ENCODE results near the gene IGIP.

Gene IGIP

GRCh38 chr5:140093179-140093578 lies 32.6 kb upstream of the IGIP start:
- H3K4me3 ChIP-seq (ENCODE audit: low read length), result no peak overlapping the region
- DNase-seq (ENCODE audit: low read depth), result no peak
- no peak for TF ChIP-seq CTCF (IDR thresholded peaks at IDR 0.05; ENCODE audit: insufficient read depth, low read depth, low read length, missing control alignments)

DNA sequence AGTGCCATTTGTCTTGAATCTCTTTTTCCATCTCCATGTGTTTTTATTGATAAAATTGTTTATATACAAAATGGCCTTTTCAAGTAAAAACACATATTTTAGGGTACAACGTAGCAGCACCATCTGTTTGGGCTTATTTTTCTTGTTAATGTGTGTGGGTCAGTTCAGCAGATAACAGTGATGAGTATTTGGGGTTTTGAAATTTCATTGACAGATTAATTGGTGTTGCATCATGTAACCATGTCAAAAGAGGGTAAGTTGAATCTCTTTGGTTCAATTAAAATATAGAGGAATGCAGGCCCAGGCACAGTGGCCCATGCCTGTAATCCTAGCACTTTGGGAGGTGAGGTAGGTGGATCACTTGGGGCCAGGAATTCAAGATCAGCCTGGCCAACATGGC lies 31.9 kb upstream of the IGIP start:
- no peak for DNase-seq (ENCODE audit: low read depth)
- no peak for TF ChIP-seq CTCF (IDR thresholded peaks at IDR 0.05; ENCODE audit: insufficient read depth, low read depth, low read length, missing control alignments)
- no peak overlapping the region for H3K4me3 ChIP-seq (ENCODE audit: low read length)

DNA sequence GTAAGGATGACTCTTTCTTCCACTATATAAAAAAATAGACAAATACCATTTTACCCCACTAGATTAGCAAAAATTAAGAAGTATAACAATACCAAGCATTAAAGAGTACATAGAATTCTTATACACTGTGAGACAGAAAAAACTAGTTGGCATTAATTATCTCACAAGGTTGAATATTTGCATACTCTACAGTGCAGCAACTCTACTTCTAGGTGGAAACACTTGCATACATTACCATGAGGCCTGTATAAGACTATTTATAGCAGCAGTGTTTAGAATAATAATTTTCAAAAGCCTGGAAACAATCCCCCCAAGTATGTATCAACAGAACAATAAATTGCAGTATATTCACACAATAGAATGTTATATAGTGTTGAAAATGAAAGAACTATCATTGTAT lies 30.8 kb upstream of the IGIP start:
- no peak for DNase-seq (ENCODE audit: low read depth)
- no peak for TF ChIP-seq CTCF (IDR thresholded peaks at IDR 0.05; ENCODE audit: insufficient read depth, low read depth, low read length, missing control alignments)

GRCh38 chr5:140101179-140101578 lies 24.6 kb upstream of the IGIP start:
- no peak for DNase-seq (ENCODE audit: low read depth)
- TF ChIP-seq CTCF (IDR thresholded peaks at IDR 0.05; ENCODE audit: insufficient read depth, low read depth, low read length, missing control alignments), result no peak
- no peak overlapping the region for H3K4me3 ChIP-seq (ENCODE audit: low read length)

More for the DNA sequence above, 30.8 kb upstream of the IGIP start:
- H3K4me3 ChIP-seq (ENCODE audit: low read length), result no peak overlapping the region

DNA sequence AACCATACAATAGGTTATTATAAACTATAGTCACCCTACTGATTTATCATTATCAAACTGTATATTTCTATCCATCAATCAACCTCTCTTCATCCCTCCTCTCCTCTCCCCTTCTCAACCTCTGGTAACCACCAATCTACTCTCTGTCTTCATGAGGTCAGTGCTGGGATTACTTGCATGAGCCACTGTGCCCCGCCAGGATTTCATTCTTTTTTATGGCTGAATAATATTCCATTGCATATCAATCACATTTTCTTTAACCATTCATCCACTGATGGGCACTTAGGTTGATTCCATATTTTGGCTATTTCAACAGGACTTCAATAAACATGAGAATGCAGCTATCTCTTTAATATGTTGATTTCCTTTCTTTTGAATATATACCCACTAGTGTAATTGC lies 22.6 kb upstream of the IGIP start:
- no peak overlapping the region for H3K4me3 ChIP-seq (ENCODE audit: low read length)

DNA sequence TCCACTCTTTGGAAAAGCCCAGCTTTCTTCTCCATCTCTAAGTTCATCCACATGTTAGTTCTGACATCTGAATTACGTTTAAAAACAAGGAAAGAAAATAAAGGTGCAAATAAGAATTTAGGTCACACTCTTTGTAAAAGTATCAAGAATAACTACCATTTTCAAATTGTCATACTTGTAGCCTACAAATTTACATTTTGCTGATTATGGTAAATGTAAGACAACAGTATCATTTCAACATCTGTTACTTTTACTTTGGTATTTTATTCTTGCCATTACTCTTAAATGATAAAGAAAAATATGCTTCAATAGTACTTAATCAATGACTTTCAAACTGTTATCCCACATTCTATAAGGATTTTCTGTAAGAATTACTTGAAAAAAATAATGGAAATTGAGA lies 21.6 kb upstream of the IGIP start:
- DNase-seq (ENCODE audit: low read depth), result no peak
- TF ChIP-seq CTCF (IDR thresholded peaks at IDR 0.05; ENCODE audit: insufficient read depth, low read depth, low read length, missing control alignments), result no peak
- H3K4me3 ChIP-seq (ENCODE audit: low read length), result no peak overlapping the region

More for the DNA sequence above, 22.6 kb upstream of the IGIP start:
- no peak for DNase-seq (ENCODE audit: low read depth)
- TF ChIP-seq CTCF (IDR thresholded peaks at IDR 0.05; ENCODE audit: insufficient read depth, low read depth, low read length, missing control alignments), result no peak

GRCh38 chr5:140106101-140106500 lies 19.6 kb upstream of the IGIP start:
- no peak for TF ChIP-seq CTCF (IDR thresholded peaks at IDR 0.05; ENCODE audit: insufficient read depth, low read depth, low read length, missing control alignments)
- peak; percentile 69 for DNase-seq (ENCODE audit: low read depth)

More at GRCh38 chr5:140106101-140106500, 19.6 kb upstream of the IGIP start:
- H3K4me3 ChIP-seq (ENCODE audit: low read length), result no peak overlapping the region
